ENCODE measurements around the gene RAMP1.

RAMP1 gene

GRCh38 chr2:237859533-237860272, at the start of gene RAMP1:
TSS of gene RAMP1 (plus strand) at chr2:237859623. CDS start at chr2:237859676, 53 bp downstream.
- Histone ChIP-seq H3K27me3 (ENCODE audit: insufficient read depth, low read depth, severe bottlenecking) (no peaks in the 10 kb centered on the region), H3K27ac (no peak within 1 kb of the TSS; the same call in 1 of the 2 replicates), H3K36me3 (no peaks in the 10 kb centered on the region), H3K9me3 (ENCODE audit: severe bottlenecking) (no peaks in the 10 kb centered on the region), H3K4me3 (ENCODE audit: low read depth, low read length) (peak within 1 kb of the TSS; percentile 36)
- TF ChIP-seq CTCF (IDR thresholded peaks at IDR 0.05; ENCODE audit: low read depth, low read length): no peak
- DNase-seq: no peak

- no peaks in the 10 kb centered on the region for H3K27me3 ChIP-seq (ENCODE audit: insufficient read depth, low read depth, severe bottlenecking)
- no peak for TF ChIP-seq CTCF (IDR thresholded peaks at IDR 0.05; ENCODE audit: low read depth, low read length)
- H3K36me3 ChIP-seq: no peaks in the 10 kb centered on the region
- H3K4me3 ChIP-seq (ENCODE audit: low read depth, low read length): no peak overlapping the region
- no peaks in the 10 kb centered on the region for H3K9me3 ChIP-seq (ENCODE audit: severe bottlenecking)
- DNase-seq: no peak
- H3K27ac ChIP-seq: no peak overlapping the region
Measured at GRCh38 chr2:237815637-237816036, 43.8 kb upstream of the RAMP1 start.

GRCh38 chr2:237816531-237816930, 42.9 kb upstream of the RAMP1 start:
- H3K27ac ChIP-seq: no peak overlapping the region
- DNase-seq: no peak
- H3K9me3 ChIP-seq (ENCODE audit: severe bottlenecking): no peaks in the 10 kb centered on the region
- no peak for TF ChIP-seq CTCF (IDR thresholded peaks at IDR 0.05; ENCODE audit: low read depth, low read length)
- H3K4me3 ChIP-seq (ENCODE audit: low read depth, low read length): no peak overlapping the region
- no peaks in the 10 kb centered on the region for H3K27me3 ChIP-seq (ENCODE audit: insufficient read depth, low read depth, severe bottlenecking)
- H3K36me3 ChIP-seq: no peaks in the 10 kb centered on the region

- Histone ChIP-seq H3K27ac (no peak overlapping the region), H3K36me3 (no peaks in the 10 kb centered on the region), H3K4me3 (ENCODE audit: low read depth, low read length) (no peak overlapping the region), H3K27me3 (ENCODE audit: insufficient read depth, low read depth, severe bottlenecking) (no peaks in the 10 kb centered on the region), H3K9me3 (ENCODE audit: severe bottlenecking) (no peaks in the 10 kb centered on the region)
- DNase-seq: no peak
- no peak for TF ChIP-seq CTCF (IDR thresholded peaks at IDR 0.05; ENCODE audit: low read depth, low read length)
Measured at GRCh38 chr2:237818066-237818473, 41.4 kb upstream of the RAMP1 start.

GRCh38 chr2:237819231-237819630, 40.2 kb upstream of the RAMP1 start:
- no peak for DNase-seq
- no peaks in the 10 kb centered on the region for H3K36me3 ChIP-seq
- H3K27me3 ChIP-seq (ENCODE audit: insufficient read depth, low read depth, severe bottlenecking): no peaks in the 10 kb centered on the region
- H3K4me3 ChIP-seq (ENCODE audit: low read depth, low read length): no peak overlapping the region
- TF ChIP-seq CTCF (IDR thresholded peaks at IDR 0.05; ENCODE audit: low read depth, low read length): no peak
- no peaks in the 10 kb centered on the region for H3K9me3 ChIP-seq (ENCODE audit: severe bottlenecking)
- no peak overlapping the region for H3K27ac ChIP-seq

- no peak for TF ChIP-seq CTCF (IDR thresholded peaks at IDR 0.05; ENCODE audit: low read depth, low read length)
- Histone ChIP-seq H3K4me3 (ENCODE audit: low read depth, low read length) (no peak overlapping the region), H3K27ac (no peak overlapping the region), H3K36me3 (no peaks in the 10 kb centered on the region), H3K27me3 (ENCODE audit: insufficient read depth, low read depth, severe bottlenecking) (no peaks in the 10 kb centered on the region), H3K9me3 (ENCODE audit: severe bottlenecking) (no peaks in the 10 kb centered on the region)
- no peak for DNase-seq
Measured at GRCh38 chr2:237820421-237820820, 39.0 kb upstream of the RAMP1 start.
